Parathyroid adenoma (tissue), 2 donors: ENCODE data around the gene MDFI.

Experiments
- H2AFZ ChIP-seq: fragments of 300-600 bp; sonication (generic); one replicate; pipeline ENCODE4 v1.7.0; 2017; ENCODE audit warnings: antibody characterized with exemption, mild to moderate bottlenecking
- H3K27ac ChIP-seq: fragments of 300-600 bp; sonication (generic); one replicate; pipeline ENCODE4 v1.7.0; 2017
- H3K27me3 ChIP-seq: fragments of 300-600 bp; sonication (generic); one replicate; pipeline ENCODE4 v1.7.0; 2017; ENCODE audit warnings: low read length; ENCODE audit not compliant: control insufficient read depth, insufficient read depth
- H3K36me3 ChIP-seq: fragments of 300-600 bp; sonication (generic); one replicate; pipeline ENCODE4 v1.7.0; 2017; ENCODE audit warnings: low read length; ENCODE audit not compliant: control insufficient read depth, insufficient read depth
- H3K4me1 ChIP-seq: fragments of 300-600 bp; sonication (generic); one replicate; pipeline ENCODE4 v1.7.0; 2017; ENCODE audit warnings: control low read depth
- H3K4me2 ChIP-seq: fragments of 300-600 bp; sonication (generic); one replicate; pipeline ENCODE4 v1.7.0; 2017; ENCODE audit warnings: low read length
- H3K4me3 ChIP-seq: fragments of 300-600 bp; sonication (generic); one replicate; pipeline ENCODE4 v1.7.0; 2017; ENCODE audit warnings: low read depth, low read length
- H3K79me2 ChIP-seq: fragments of 300-600 bp; sonication (generic); one replicate; pipeline ENCODE4 v1.7.0; 2017; ENCODE audit warnings: control low read depth
- H3K9ac ChIP-seq: fragments of 300-600 bp; sonication (generic); one replicate; pipeline ENCODE4 v1.7.0; 2017; ENCODE audit warnings: mild to moderate bottlenecking
- H3K9me3 ChIP-seq: fragments of 300-600 bp; sonication (generic); one replicate; pipeline ENCODE4 v1.7.0; 2017; ENCODE audit warnings: low read length; ENCODE audit not compliant: control insufficient read depth
- TF ChIP-seq, protein P1 (sequence below): fragments of 300-600 bp; sonication (generic); IDR thresholded peaks from one replicate; pipeline ENCODE4 v1.7.0; 2017; ENCODE audit warnings: antibody characterized with exemption, mild to moderate bottlenecking
- donor health status: primary hyperparathyroidism.

The MDFI gene

GRCh38 chr6:41640426-41640825 is 2.2 kb downstream of the MDFI start:
- TF ChIP-seq, protein P1, sequence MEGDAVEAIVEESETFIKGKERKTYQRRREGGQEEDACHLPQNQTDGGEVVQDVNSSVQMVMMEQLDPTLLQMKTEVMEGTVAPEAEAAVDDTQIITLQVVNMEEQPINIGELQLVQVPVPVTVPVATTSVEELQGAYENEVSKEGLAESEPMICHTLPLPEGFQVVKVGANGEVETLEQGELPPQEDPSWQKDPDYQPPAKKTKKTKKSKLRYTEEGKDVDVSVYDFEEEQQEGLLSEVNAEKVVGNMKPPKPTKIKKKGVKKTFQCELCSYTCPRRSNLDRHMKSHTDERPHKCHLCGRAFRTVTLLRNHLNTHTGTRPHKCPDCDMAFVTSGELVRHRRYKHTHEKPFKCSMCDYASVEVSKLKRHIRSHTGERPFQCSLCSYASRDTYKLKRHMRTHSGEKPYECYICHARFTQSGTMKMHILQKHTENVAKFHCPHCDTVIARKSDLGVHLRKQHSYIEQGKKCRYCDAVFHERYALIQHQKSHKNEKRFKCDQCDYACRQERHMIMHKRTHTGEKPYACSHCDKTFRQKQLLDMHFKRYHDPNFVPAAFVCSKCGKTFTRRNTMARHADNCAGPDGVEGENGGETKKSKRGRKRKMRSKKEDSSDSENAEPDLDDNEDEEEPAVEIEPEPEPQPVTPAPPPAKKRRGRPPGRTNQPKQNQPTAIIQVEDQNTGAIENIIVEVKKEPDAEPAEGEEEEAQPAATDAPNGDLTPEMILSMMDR: no peak
- H3K9me3 ChIP-seq: no peaks in the 10 kb centered on the region
- no peak overlapping the region for H3K4me3 ChIP-seq
- H3K79me2 ChIP-seq: no peaks in the 10 kb centered on the region
- H3K27me3 ChIP-seq: no peaks in the 10 kb centered on the region
- H2AFZ ChIP-seq: no peak overlapping the region
- H3K27ac ChIP-seq: no peak overlapping the region
- H3K9ac ChIP-seq: no peak overlapping the region
- peaks cover 7% of the 10 kb centered on the region for H3K4me1 ChIP-seq
- H3K4me2 ChIP-seq: no peak overlapping the region
- H3K36me3 ChIP-seq: no peaks in the 10 kb centered on the region

DNA sequence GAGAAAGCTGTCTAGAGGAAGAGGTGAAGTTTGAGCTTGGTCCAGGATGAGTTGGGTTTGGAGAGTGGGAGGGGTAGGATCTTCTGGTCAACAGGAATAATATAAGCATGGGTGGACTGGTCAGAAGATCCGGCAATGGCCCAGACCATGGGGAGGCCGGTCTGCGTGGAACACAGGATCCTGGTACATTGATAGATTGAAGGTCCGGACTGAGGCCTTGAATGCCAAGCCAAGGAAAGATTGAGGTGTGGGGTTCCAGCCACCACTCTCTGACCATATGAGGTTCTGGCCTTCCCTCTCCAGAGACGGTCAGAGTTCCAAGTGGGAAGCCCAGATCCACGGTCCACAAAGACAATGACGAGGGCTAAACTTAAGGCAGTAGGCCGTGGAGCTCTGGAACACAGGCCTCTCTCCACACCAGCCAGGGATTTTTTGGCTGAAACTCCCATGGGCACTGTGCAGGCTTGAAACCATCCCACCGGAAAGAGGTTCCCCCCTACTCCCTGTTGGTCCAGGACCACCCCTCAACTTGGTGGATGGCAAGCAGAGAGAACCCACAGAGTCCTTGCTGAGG is 3.2 kb downstream of the MDFI start:
- Histone ChIP-seq H3K9me3 (no peaks in the 10 kb centered on the region), H3K4me3 (no peak overlapping the region), H3K27me3 (no peaks in the 10 kb centered on the region), H3K4me2 (no peak overlapping the region), H3K4me1 (peaks cover 9% of the 10 kb centered on the region), H2AFZ (no peak overlapping the region), H3K9ac (no peak overlapping the region), H3K36me3 (no peaks in the 10 kb centered on the region), H3K79me2 (no peaks in the 10 kb centered on the region), H3K27ac (no peak overlapping the region)
- TF ChIP-seq, protein P1: no peak

DNA sequence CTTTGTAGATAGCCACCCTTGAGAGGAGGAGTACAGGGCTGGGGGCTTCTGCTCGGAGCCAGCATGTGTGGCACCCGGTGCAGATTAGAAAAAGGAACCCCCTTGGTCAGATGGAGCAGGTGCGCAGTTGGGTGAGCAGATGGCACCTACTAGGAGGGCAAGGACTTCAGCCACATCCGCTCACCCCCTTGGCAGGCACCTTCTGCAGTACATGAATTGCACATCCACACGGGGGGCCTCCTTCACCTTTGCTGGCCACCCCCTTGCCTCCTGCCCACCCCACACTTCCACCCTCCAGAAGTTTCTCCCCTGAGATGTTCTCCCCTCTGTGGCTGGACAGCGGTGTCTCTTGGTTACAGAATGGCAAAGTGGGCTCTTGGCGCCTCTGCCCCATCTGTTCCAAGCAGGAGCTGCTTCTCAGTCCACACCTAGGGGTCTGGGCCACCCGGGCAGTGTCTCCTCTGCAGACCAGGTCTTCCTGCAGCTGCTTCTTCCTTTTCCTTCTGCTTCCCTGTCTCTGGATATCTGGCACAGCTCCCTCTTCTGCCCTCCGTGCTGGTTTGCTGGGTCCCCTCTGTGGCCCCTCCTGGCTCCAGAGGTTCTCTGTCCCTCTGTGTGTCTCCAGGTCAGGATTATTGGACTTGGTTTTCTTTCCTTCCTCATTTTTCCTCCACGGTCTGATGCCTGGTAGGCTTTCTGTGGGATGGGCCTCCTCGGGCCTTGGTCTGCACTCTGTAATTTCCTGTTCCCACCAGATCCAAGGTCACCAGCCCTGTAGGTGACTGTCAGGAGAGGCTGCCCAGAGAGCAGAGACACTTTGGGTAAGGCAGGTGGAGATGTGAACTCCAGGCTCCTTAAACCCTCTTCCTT is 4.1 kb downstream of the MDFI start:
- Histone ChIP-seq H2AFZ (no peak overlapping the region), H3K27me3 (no peaks in the 10 kb centered on the region), H3K4me2 (no peak overlapping the region), H3K9me3 (no peaks in the 10 kb centered on the region), H3K4me1 (peaks cover 7% of the 10 kb centered on the region), H3K27ac (no peak overlapping the region), H3K79me2 (no peaks in the 10 kb centered on the region), H3K36me3 (no peaks in the 10 kb centered on the region), H3K9ac (no peak overlapping the region), H3K4me3 (no peak overlapping the region)
- TF ChIP-seq, protein P1: no peak

DNA sequence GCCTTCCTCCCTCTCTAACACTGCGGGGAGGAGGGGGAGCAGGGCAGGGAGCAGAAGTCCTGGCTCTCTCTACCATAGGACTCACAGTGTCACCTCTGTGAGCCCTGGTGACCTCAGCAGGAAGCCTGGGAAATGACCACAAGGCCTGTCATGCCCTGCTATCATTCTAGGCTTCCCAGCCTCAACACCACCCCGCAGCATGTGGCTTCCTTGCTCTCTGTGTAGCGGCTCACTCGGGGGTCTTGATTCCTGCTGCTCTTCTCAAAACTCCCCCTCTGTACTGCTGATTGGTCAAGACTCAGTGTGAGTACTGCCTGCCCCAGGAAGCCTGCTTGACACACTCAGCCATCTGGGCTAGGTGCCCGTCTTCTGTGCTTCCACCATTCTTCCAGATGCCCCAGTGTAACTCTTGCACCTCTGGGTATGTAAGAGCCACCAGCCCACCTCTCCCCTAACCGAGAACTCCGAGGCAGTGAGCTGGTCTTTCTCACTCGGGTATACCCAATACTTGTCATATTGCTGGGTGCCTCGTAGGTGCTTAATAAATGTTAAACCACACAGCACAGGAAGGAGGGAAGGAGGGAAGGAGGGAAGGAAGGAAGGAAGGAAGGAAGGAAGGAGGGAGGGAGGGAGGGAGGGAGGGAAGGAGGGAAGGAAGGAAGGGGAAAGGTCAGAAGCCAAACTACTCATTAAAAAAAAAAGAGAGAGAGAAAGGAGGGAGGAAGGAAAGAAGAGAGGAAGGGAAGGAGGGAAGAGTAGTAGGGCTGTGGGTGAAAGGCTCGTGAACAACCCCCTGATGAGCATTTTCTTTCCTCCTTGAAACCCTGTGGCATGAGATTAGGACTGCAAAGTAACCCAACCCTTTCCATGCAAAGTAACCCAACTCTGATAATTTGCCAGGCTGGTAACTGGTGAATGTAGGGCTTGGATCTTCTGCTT is 5.0 kb downstream of the MDFI start:
- no peaks in the 10 kb centered on the region for H3K27me3 ChIP-seq

More for the DNA sequence above, 5.0 kb downstream of the MDFI start:
- no peaks in the 10 kb centered on the region for H3K36me3 ChIP-seq
- H3K4me1 ChIP-seq: peaks cover 3% of the 10 kb centered on the region
- TF ChIP-seq, protein P1: no peak
- H3K9me3 ChIP-seq: no peaks in the 10 kb centered on the region
- no peak overlapping the region for H3K4me3 ChIP-seq
- no peak overlapping the region for H2AFZ ChIP-seq
- H3K27ac ChIP-seq: no peak overlapping the region
- no peak overlapping the region for H3K4me2 ChIP-seq
- no peaks in the 10 kb centered on the region for H3K79me2 ChIP-seq
- H3K9ac ChIP-seq: no peak overlapping the region
